A549 (cell line): Measurements from ENCODE around the gene ZNF574. TPM values are rescaled to one million over a fixed set of nuclear protein-coding genes. Genes with fewer than 3 reads are reported as not detected.

Source experiments
- ATAC-seq, 2 experiments: fragments of 200-7000 bp in 1 of 2; fragments of >200 bp in 1 of 2; cut with Nextera tagmentation in 1 of 2; cut with Tn5 transposase in 1 of 2; 3 replicates each; pipeline versions ENCODE4 v1.8.0 to v1.9.1; 2018 to 2020; ENCODE audit warnings: mild to moderate bottlenecking in 1 of 2, moderate library complexity in 1 of 2
- CTCF ChIA-PET: fragments of 300-600 bp; sonication (Branson Sonifier 250); formaldehyde crosslinking; extraction: SDS; loops from one replicate; lab custom pipeline; 2021; ENCODE audit warnings: antibody characterized with exemption, inconsistent platforms; lab: Yijun Ruan, JAX
- POLR2A ChIA-PET: fragments of 350-600 bp; formaldehyde crosslinking; extraction: SDS; loops from one replicate; lab custom pipeline; 2021; ENCODE audit warnings: antibody characterized with exemption, inconsistent platforms; lab: Yijun Ruan, JAX
- DNase-seq, 2 experiments: peaks; one replicate each; pipeline versions ENCODE4 v3.0.0 to v3.0.0-alpha.2; 2011 to 2016; ENCODE audit warnings: low read depth in 1 of 2, low spot score in 1 of 2
- FAIRE-seq: peaks from 2 replicates; lab custom pipeline; 2011; peaks lifted over from hg19 to GRCh38; lab: Jason Lieb, UNC
- H3K27ac ChIP-seq, 2 experiments: fragments of >200 bp; sonication (Bioruptor Twin); formaldehyde crosslinking; 3 replicates each; pipeline ENCODE4 v1.5.1; 2016 to 2017
- H3K4me1 ChIP-seq: fragments of >200 bp; sonication (Bioruptor Twin); formaldehyde crosslinking; 3 replicates; pipeline ENCODE4 v1.6.1; 2016
- H3K4me2 ChIP-seq: fragments of >200 bp; sonication (Bioruptor Twin); formaldehyde crosslinking; 3 replicates; pipeline ENCODE4 v1.6.1; 2016
- H3K4me3 ChIP-seq: fragments of >200 bp; sonication (Bioruptor Twin); formaldehyde crosslinking; 3 replicates; pipeline ENCODE4 v1.5.1; 2016
- H3K9me3 ChIP-seq: fragments of >200 bp; sonication (Bioruptor Twin); formaldehyde crosslinking; 3 replicates; pipeline ENCODE4 v1.6.1; 2016
- ATOH8 ChIP-seq: fragments of 250-450 bp; sonication (Bioruptor Pico); IDR thresholded peaks from 2 replicates; pipeline ENCODE4 v1.5.0; 2020; ENCODE audit warnings: low read depth, mild to moderate bottlenecking, moderate library complexity
- BHLHE40 ChIP-seq: IDR thresholded peaks from 2 replicates; pipeline ENCODE4 v1.6.1; 2012; ENCODE audit warnings: low read depth, low read length, inconsistent platforms
- CHD2 ChIP-seq: fragments of 150-350 bp; IDR thresholded peaks from 2 replicates; pipeline ENCODE4 v1.6.1; 2014; ENCODE audit warnings: low read length; ENCODE audit not compliant: partially characterized antibody
- CHD4 ChIP-seq: fragments of 200-600 bp; sonication (generic); IDR thresholded peaks from 2 replicates; pipeline ENCODE4 v1.6.1; 2016; ENCODE audit warnings: antibody characterized with exemption, mild to moderate bottlenecking, borderline replicate concordance
- E2F6 ChIP-seq: IDR thresholded peaks from 2 replicates; pipeline ENCODE4 v1.6.1; 2012; ENCODE audit warnings: low read depth, borderline replicate concordance
- EHF ChIP-seq: fragments of 250-450 bp; sonication (Bioruptor Pico); IDR thresholded peaks from 2 replicates; pipeline ENCODE4 v1.5.0; 2020; ENCODE audit warnings: mild to moderate bottlenecking
- EHMT2 ChIP-seq: fragments of 200-600 bp; sonication (generic); IDR thresholded peaks from 2 replicates; pipeline ENCODE4 v1.6.1; 2016; ENCODE audit warnings: antibody characterized with exemption, low read depth, mild to moderate bottlenecking, moderate library complexity
- EP300 ChIP-seq, 2 experiments: fragments of >200 bp; sonication (Bioruptor Twin); formaldehyde crosslinking; IDR thresholded peaks; 2 replicates in 1 of 2; 3 replicates in 1 of 2; pipeline ENCODE4 v1.6.1; 2016 to 2017
- ESRRA ChIP-seq: fragments of 150-350 bp; IDR thresholded peaks from 2 replicates; pipeline ENCODE4 v1.6.1; 2014; ENCODE audit warnings: mild to moderate bottlenecking, low read length, borderline replicate concordance
- FOSB ChIP-seq: fragments of 250-450 bp; sonication (Bioruptor Pico); IDR thresholded peaks from 2 replicates; pipeline ENCODE4 v1.5.0; 2020; ENCODE audit warnings: mild to moderate bottlenecking, moderate library complexity
- FOSL2 ChIP-seq, 2 experiments: fragments of 450-650 bp in 1 of 2; fragments of >200 bp in 1 of 2; sonication (Bioruptor Twin) in 1 of 2; formaldehyde crosslinking; IDR thresholded peaks; 2 replicates each; pipeline versions ENCODE4 v1.5.0 to v1.6.1; 2016 to 2020; ENCODE audit warnings: mild to moderate bottlenecking in 1 of 2, moderate library complexity in 1 of 2
- FOXS1 ChIP-seq: fragments of 250-450 bp; sonication (Bioruptor Pico); IDR thresholded peaks from 2 replicates; pipeline ENCODE4 v1.5.0; 2020; ENCODE audit warnings: mild to moderate bottlenecking, moderate library complexity
- HES2 ChIP-seq: fragments of >200 bp; sonication (Bioruptor Twin); formaldehyde crosslinking; IDR thresholded peaks from 2 replicates; pipeline ENCODE4 v1.6.1; 2016
- HEYL ChIP-seq: fragments of 250-450 bp; sonication (Bioruptor Pico); IDR thresholded peaks from 2 replicates; pipeline ENCODE4 v1.8.0; 2021; ENCODE audit warnings: mild to moderate bottlenecking, moderate library complexity
- HOXB5 ChIP-seq: fragments of 250-450 bp; sonication (Bioruptor Pico); IDR thresholded peaks from 2 replicates; pipeline ENCODE4 v1.5.0; 2020; ENCODE audit warnings: mild to moderate bottlenecking, moderate library complexity
- JUN ChIP-seq, 2 experiments: fragments of >200 bp; sonication (Bioruptor Twin); formaldehyde crosslinking; IDR thresholded peaks; 2 replicates in 1 of 2; 3 replicates in 1 of 2; pipeline ENCODE4 v1.6.1; 2016 to 2017
- KDM5A ChIP-seq: fragments of 200-600 bp; sonication (generic); IDR thresholded peaks from 2 replicates; pipeline ENCODE4 v1.6.1; 2016; ENCODE audit warnings: antibody characterized with exemption, mild to moderate bottlenecking
- NPAS2 ChIP-seq: fragments of 250-450 bp; sonication (Bioruptor Pico); IDR thresholded peaks from 2 replicates; pipeline ENCODE4 v1.8.0; 2022; ENCODE audit warnings: mild to moderate bottlenecking, moderate library complexity, borderline replicate concordance
- PHF8 ChIP-seq: fragments of 200-600 bp; sonication (generic); IDR thresholded peaks from 2 replicates; pipeline ENCODE4 v1.6.1; 2016; ENCODE audit warnings: low read depth, mild to moderate bottlenecking, antibody characterized with exemption, moderate library complexity, borderline replicate concordance
- POLR2AphosphoS2 ChIP-seq: conservative IDR thresholded peaks from 2 replicates; pipeline ENCODE4 v1.6.1; 2012; ENCODE audit warnings: low read length, improper control_type of control experiment, inconsistent platforms
- RAD21 ChIP-seq, 2 experiments: fragments of >200 bp in 1 of 2; sonication (Bioruptor Twin) in 1 of 2; formaldehyde crosslinking in 1 of 2; IDR thresholded peaks in 1 of 2; conservative IDR thresholded peaks in 1 of 2; 2 replicates in 1 of 2; 3 replicates in 1 of 2; pipeline ENCODE4 v1.6.1; 2012 to 2018; ENCODE audit warnings: inconsistent platforms in 1 of 2
- REST ChIP-seq: fragments of 200-600 bp; sonication (generic); IDR thresholded peaks from 2 replicates; pipeline ENCODE4 v1.6.1; 2016; ENCODE audit warnings: antibody characterized with exemption, mild to moderate bottlenecking, moderate library complexity
- SREBF2 ChIP-seq: fragments of 450-650 bp; IDR thresholded peaks from 2 replicates; pipeline ENCODE4 v1.6.1; 2014; ENCODE audit warnings: mild to moderate bottlenecking, moderate library complexity
- TP53 ChIP-seq: fragments of 250-450 bp; sonication (Bioruptor Pico); IDR thresholded peaks from 2 replicates; pipeline ENCODE4 v1.5.0; 2021; ENCODE audit warnings: mild to moderate bottlenecking, moderate library complexity
- USF2 ChIP-seq: fragments of 450-650 bp; IDR thresholded peaks from 2 replicates; pipeline ENCODE4 v1.6.1; 2014; ENCODE audit warnings: antibody characterized with exemption
- ZC3H11A ChIP-seq: fragments of 450-650 bp; IDR thresholded peaks from 2 replicates; pipeline ENCODE4 v1.6.1; 2014; ENCODE audit warnings: antibody characterized with exemption, mild to moderate bottlenecking
- ZSCAN20 ChIP-seq: fragments of 250-450 bp; sonication (Bioruptor Pico); IDR thresholded peaks from 2 replicates; pipeline ENCODE4 v1.8.0; 2022; ENCODE audit warnings: mild to moderate bottlenecking, moderate library complexity
- WGBS: methylation state at CpG from one replicate; pipeline ENCODE4 v1.1.6; 2017; ENCODE audit errors: missing lambda C conversion rate; 5-methylcytosine and 5-hydroxymethylcytosine counted together
- polyA plus RNA-seq, 4 experiments: library from polyadenylated mRNA; depleted of rRNA in 3 of 4; stranded (reverse); fragments of >200 nt; fragmentation: RNase III in 1 of 4; extraction: RNeasy Plus Mini Kit Qiagen cat#74134 plus additional on column Dnase treatment in 1 of 4; gene quantifications; 2 replicates in 3 of 4; 3 replicates in 1 of 4; pipeline ENCODE4 v1.2.3, GENCODE V29; 2011 to 2017

Gene ZNF574
- polyA plus RNA-seq, 2 of the 4 experiments (the other 2 are of a cell fraction), result 11.3 to 21.8 TPM

- CTCF ChIA-PET, result interaction anchor here (0.5 to 1.5 kb wide), 2 partner anchors 19 to 55 kb away, joined by 3 to 5 read pairs; no protein-coding TSS in a partner anchor
- FAIRE-seq, result no peak
- Histone ChIP-seq H3K4me2 (no peak overlapping the region), H3K9me3 (no peaks in the 10 kb centered on the region), H3K4me3 (no peak overlapping the region), H3K4me1 (no peaks in the 10 kb centered on the region), H3K27ac (no peak overlapping the region)
- TF ChIP-seq ZC3H11A (no peak), FOSB (no peak), JUN (IDR thresholded peaks at IDR 0.05) (no peak), HES2 (no peak), E2F6 (no peak), USF2 (no peak), ESRRA (no peak), RAD21 (conservative IDR thresholded peaks at IDR 0.05 in 1 of 2, IDR thresholded peaks at IDR 0.05 in 1 of 2) (no peak), CHD2 (no peak), TP53 (CRISPR knock-in tag) (no peak), PHF8 (no peak), HEYL (no peak), EHF (no peak), FOXS1 (CRISPR knock-in tag) (no peak), EP300 (IDR thresholded peaks at IDR 0.05) (no peak)
- WGBS, result 88% methylated on average over 16 of the region's 16 CpGs
- no peak for ATAC-seq
- no peak for DNase-seq
- POLR2A ChIA-PET, result no interaction called here
Measured at GRCh38 chr19:42062381-42062780, 13.6 kb upstream of the ZNF574 start.

- Histone ChIP-seq H3K27ac (no peak overlapping the region), H3K4me2 (no peak overlapping the region)
- WGBS, result 55% methylated on average over 6 of the region's 6 CpGs
- TF ChIP-seq EHMT2, result no peak
- TF ChIP-seq NPAS2, result no peak
- TF ChIP-seq EP300 (IDR thresholded peaks at IDR 0.05), result no peak
- TF ChIP-seq HOXB5 (CRISPR knock-in tag), result no peak
- TF ChIP-seq FOSL2 (IDR thresholded peaks at IDR 0.05), result no peak
- no peak for TF ChIP-seq FOSL2 (CRISPR knock-in tag; IDR thresholded peaks at IDR 0.05)
- TF ChIP-seq KDM5A, result no peak
- TF ChIP-seq POLR2AphosphoS2, result no peak
- TF ChIP-seq PHF8, result no peak
- TF ChIP-seq ATOH8 (CRISPR knock-in tag), result no peak
- TF ChIP-seq JUN (IDR thresholded peaks at IDR 0.05), result no peak
- TF ChIP-seq BHLHE40, result no peak
- no peak for TF ChIP-seq SREBF2
- no peak for TF ChIP-seq REST
- no peak for TF ChIP-seq CHD4
- TF ChIP-seq ZSCAN20 (CRISPR knock-in tag), result no peak
- TF ChIP-seq, all 56 proteins: peak for 0
- Histone ChIP-seq H3K9me3 (no peaks in the 10 kb centered on the region), H3K4me3 (no peak overlapping the region), H3K4me1 (no peaks in the 10 kb centered on the region)
- POLR2A ChIA-PET, result no interaction called here
- ATAC-seq (no peak), DNase-seq (no peak), FAIRE-seq (no peak)
- CTCF ChIA-PET, result interaction anchor here (0.7 to 4.8 kb wide), 14 partner anchors 9 to 269 kb away, joined by 3 to 23 read pairs (median 4); no protein-coding TSS in a partner anchor
Measured at GRCh38 chr19:42064432-42064831, 11.5 kb upstream of the ZNF574 start.
